Osteocyte (in vitro differentiated cells): Measurements from ENCODE around the gene CHTF8. TPM values are rescaled to one million over a fixed set of nuclear protein-coding genes. Genes with fewer than 3 reads are reported as not detected.

Experiments
- DNase-seq: peaks from one replicate; pipeline ENCODE4 v3.0.0; 2021; ENCODE audit warnings: mixed read lengths; ENCODE audit not compliant: unreplicated experiment; ENCODE audit errors: extremely low spot score
- H3K27ac Mint-ChIP-seq: one replicate; pipeline ENCODE4 v1.8.0; 2021; ENCODE audit warnings: mild to moderate bottlenecking, mixed read lengths; ENCODE audit not compliant: unreplicated experiment
- H3K27me3 Mint-ChIP-seq: one replicate; pipeline ENCODE4 v1.8.0; 2021; ENCODE audit warnings: mixed read lengths; ENCODE audit not compliant: unreplicated experiment
- H3K36me3 Mint-ChIP-seq: one replicate; pipeline ENCODE4 v1.8.0; 2021; ENCODE audit warnings: mixed read lengths; ENCODE audit not compliant: unreplicated experiment
- H3K4me1 Mint-ChIP-seq: one replicate; pipeline ENCODE4 v1.8.0; 2021; ENCODE audit warnings: mixed read lengths; ENCODE audit not compliant: unreplicated experiment
- H3K4me3 Mint-ChIP-seq: one replicate; pipeline ENCODE4 v1.8.0; 2021; ENCODE audit warnings: mild to moderate bottlenecking, moderate library complexity, mixed read lengths; ENCODE audit not compliant: unreplicated experiment
- H3K9me3 Mint-ChIP-seq: one replicate; pipeline ENCODE4 v1.8.0; 2021; ENCODE audit warnings: mixed read lengths; ENCODE audit not compliant: unreplicated experiment
- CTCF ChIP-seq: fragments of 200-600 bp; sonication (generic); IDR thresholded peaks from 2 replicates; pipeline ENCODE4 v1.5.0; 2021; ENCODE audit warnings: antibody characterized with exemption, mild to moderate bottlenecking, moderate library complexity
- total RNA-seq: library from RNA; stranded (reverse); gene quantifications from 2 replicates; pipeline ENCODE4 v1.2.1, GENCODE V29; 2021

CHTF8 gene
- total RNA-seq, 1 donor from 2014 or later, result 88.0 TPM

- Mint-ChIP-seq H3K4me1 (peaks cover 23% of the 10 kb centered on the region), H3K36me3 (peaks cover 6% of the 10 kb centered on the region), H3K27me3 (no peaks in the 10 kb centered on the region), H3K4me3 (no peak overlapping the region), H3K27ac (no peak overlapping the region), H3K9me3 (no peaks in the 10 kb centered on the region)
- no peak for TF ChIP-seq CTCF
- no peak for DNase-seq
Measured at GRCh38 chr16:69108064-69108904, 24.1 kb downstream of the CHTF8 start.

- no peak for DNase-seq
- no peak overlapping the region for H3K27ac Mint-ChIP-seq
- H3K9me3 Mint-ChIP-seq, result no peaks in the 10 kb centered on the region
- peaks cover 6% of the 10 kb centered on the region for H3K36me3 Mint-ChIP-seq
- TF ChIP-seq CTCF, result no peak
- H3K4me3 Mint-ChIP-seq, result peak overlapping the region; percentile 63
- H3K27me3 Mint-ChIP-seq, result no peaks in the 10 kb centered on the region
- H3K4me1 Mint-ChIP-seq, result peaks cover 23% of the 10 kb centered on the region
Measured at GRCh38 chr16:69107316-69107962, 24.9 kb downstream of the CHTF8 start.

GRCh38 chr16:69106491-69107315 lies 25.7 kb downstream of the CHTF8 start:
- Mint-ChIP-seq H3K4me1 (peaks cover 23% of the 10 kb centered on the region), H3K36me3 (peaks cover 6% of the 10 kb centered on the region), H3K27me3 (no peaks in the 10 kb centered on the region), H3K4me3 (peak overlapping the region; percentile 63), H3K27ac (no peak overlapping the region), H3K9me3 (no peaks in the 10 kb centered on the region)
- TF ChIP-seq CTCF, result no peak
- DNase-seq, result no peak

GRCh38 chr16:69105501-69106361 lies 26.7 kb downstream of the CHTF8 start, which contains the start of gene HAS3:
Gene HAS3, plus strand, starts transcription at chr16:69105653. Its CDS starts 3,743 bp downstream, at chr16:69109396.
- no peaks in the 10 kb centered on the region for H3K27me3 Mint-ChIP-seq
- peak within 1 kb of the TSS; percentile 92 for H3K4me3 Mint-ChIP-seq
- peak; percentile 55 for TF ChIP-seq CTCF
- H3K9me3 Mint-ChIP-seq, result no peaks in the 10 kb centered on the region
- peak within 1 kb of the TSS; percentile 54 for H3K27ac Mint-ChIP-seq
- peaks cover 6% of the 10 kb centered on the region for H3K36me3 Mint-ChIP-seq
- no peak for DNase-seq
- peaks cover 23% of the 10 kb centered on the region for H3K4me1 Mint-ChIP-seq
